Esophagus muscularis mucosa (tissue), 3 donors: ENCODE data around the gene TAS1R1.

ENCODE experiments used
- POLR2AphosphoS5 ChIP-seq, 2 donors: sonication (generic); formaldehyde crosslinking; IDR thresholded peaks; one replicate each; pipeline ENCODE4 v1.6.1; 2017; ENCODE audit warnings: antibody characterized with exemption in 2 of 2
- TF ChIP-seq, protein P1 (sequence below), 3 experiments: fragments of 200-600 bp in 2 of 3; fragments of 450-650 bp in 1 of 3; sonication (generic) in 2 of 3; IDR thresholded peaks; one replicate each; pipeline ENCODE4 v1.5.1; 2017 to 2019; ENCODE audit warnings: antibody characterized with exemption in 3 of 3, mild to moderate bottlenecking in 2 of 3, moderate library complexity in 1 of 3

DNA sequence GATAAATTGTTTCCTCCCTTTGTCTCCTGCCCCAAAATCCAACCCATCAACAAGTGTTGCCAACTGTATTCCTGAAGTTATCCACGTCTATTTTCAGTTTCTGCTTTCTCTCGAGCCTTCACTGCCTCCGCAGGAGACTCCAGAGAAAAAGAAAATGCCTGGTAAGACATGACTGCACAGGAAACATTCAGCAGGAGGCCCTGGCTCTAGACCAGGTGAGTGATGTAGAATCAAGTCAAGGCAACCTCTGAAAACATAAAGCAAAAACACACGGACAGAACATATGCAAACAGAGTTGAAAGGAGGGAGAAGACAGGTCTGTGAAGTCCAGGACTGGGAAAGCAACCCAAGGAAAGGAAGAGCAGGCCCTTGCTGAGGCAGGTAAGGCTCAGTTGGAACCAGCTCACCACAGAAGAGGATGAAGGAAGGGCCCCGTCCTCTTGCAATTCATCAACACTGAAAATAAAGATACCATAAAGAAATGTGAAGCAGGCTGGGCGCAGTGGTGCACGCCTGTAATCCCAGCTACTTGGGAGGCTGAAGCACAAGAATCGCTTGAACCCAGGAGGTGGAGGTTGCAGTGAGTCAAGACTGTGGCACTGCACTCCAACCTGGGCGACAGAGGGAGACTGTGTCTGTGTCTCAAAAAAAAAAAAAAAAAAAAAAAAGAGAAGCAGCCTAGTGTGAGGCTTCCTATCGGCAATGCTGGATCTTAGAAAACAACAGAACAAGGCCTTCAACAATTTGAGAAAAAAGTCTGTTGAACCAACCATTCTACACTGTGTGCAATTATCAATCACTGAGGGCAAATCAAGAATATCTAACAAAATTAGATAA, 9.6 kb upstream of the TAS1R1 start:
- TF ChIP-seq, protein P1, sequence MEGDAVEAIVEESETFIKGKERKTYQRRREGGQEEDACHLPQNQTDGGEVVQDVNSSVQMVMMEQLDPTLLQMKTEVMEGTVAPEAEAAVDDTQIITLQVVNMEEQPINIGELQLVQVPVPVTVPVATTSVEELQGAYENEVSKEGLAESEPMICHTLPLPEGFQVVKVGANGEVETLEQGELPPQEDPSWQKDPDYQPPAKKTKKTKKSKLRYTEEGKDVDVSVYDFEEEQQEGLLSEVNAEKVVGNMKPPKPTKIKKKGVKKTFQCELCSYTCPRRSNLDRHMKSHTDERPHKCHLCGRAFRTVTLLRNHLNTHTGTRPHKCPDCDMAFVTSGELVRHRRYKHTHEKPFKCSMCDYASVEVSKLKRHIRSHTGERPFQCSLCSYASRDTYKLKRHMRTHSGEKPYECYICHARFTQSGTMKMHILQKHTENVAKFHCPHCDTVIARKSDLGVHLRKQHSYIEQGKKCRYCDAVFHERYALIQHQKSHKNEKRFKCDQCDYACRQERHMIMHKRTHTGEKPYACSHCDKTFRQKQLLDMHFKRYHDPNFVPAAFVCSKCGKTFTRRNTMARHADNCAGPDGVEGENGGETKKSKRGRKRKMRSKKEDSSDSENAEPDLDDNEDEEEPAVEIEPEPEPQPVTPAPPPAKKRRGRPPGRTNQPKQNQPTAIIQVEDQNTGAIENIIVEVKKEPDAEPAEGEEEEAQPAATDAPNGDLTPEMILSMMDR (IDR thresholded peaks at IDR 0.05), result no peak
- no peak for TF ChIP-seq POLR2AphosphoS5 (IDR thresholded peaks at IDR 0.05)
